GM21576 (cell line): ENCODE data around the gene UXT.
"Not testable (repeated sequence)": the region's sequence is repeated elsewhere in the genome, so short reads cannot be mapped to it uniquely, and the experiment has no call there.

Source experiments
- ATAC-seq: cut with Tn5 transposase; IDR thresholded peaks from one replicate; pipeline ENCODE4 v1.9.1; 2021; ENCODE audit warnings: mild to moderate bottlenecking, moderate library complexity; ENCODE audit not compliant: unreplicated experiment

Gene UXT

DNA sequence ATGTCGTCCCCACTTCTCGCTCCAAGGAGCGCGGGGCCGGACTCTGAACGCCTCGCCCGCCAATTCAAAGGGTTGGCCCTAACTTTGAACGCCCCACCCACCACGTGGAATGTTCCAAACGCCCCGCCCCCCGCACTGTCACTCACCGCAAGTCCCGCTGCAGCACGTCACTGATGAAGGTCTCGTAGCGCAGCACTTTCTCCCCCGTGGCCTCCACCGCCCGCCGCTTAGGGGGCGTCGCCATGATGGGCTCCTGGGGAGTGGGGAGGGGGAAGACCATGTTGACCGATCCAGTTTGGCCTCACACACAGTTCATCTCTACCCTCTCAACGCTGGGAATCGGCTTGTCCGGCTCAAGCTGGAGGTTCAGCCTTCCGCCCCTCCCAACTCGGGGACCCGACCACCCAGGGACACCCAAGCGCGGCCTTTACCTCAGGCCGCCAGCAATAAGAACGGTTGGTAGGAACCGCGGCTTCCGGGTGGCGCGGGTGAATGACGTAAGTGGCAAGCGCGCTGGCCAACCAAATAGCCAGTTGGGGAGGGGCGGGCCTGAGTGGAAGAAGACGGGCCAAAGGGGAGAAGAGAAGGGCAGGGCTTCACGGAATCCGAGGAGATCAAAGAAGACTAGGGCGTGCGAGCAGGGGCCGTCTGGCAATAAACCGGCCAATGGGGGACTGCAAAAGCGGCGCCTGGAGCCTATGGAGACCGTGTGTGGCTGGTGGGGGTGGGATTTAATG lies at the start of gene UXT:
UXT (minus strand) TSS at position 497 of the 737 bp plus-strand sequence; CDS start at position 244, 253 bp downstream.
- peak; percentile 76 for ATAC-seq

DNA sequence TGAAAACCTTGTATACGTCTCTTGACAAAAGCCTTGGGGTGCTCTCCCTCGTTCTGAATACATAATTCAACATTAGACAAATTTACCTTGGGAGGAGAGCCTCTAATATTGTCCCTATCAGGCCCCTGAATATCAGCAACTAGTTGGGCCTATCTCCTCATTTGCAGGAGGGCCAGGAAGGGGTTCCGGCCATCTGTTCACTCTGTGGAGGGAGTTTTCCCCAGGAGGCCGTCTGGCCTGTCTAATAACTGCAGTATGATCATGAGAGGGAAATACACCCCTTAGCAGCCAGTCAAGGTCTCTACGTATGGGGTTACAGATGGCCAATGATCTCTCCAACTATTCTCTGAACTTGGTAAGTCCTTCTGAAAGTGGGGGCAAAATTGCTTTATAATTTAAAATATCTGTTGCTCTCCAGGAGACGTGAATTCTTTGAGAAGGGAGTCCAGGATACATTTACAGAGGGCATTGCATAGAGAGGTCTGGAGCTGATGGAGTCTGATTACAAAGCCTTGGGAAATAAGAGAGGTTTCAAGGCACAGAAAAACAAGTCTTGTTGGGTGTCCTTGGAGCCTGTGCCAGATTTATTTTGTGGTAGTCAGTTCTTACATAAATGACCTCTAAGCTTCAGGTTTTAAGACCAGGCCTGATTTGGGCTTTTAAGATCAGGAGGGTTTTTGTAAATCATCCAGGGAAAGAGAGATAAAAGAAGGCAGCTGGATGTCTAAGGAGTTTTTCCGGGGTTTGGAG lies 48.2 kb upstream of the UXT start:
- ATAC-seq = no peak

DNA sequence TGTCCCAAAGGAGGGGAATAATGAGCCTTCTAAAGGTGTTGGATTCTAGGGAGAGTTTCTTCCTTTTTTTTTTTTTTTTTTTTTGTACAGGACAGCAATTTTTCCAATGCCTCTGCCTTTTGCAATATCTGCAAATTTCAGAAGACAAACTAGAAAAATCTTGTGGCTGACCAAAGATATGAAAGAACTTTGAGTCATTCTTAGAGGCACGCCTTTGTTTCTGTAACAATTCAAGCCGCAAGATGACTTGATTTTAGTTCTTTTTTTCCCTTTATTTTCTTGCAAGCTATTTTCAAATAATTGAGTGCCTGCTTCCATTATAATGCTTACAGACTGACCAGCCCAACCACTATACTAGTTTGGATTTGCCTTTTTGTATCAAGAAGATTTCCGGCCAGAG lies 47.6 kb upstream of the UXT start:
- no peak for ATAC-seq

GRCh38 chrX:47704736-47705135 lies 45.8 kb upstream of the UXT start:
- no peak for ATAC-seq

- ATAC-seq = no peak
These were observed 38.2 kb upstream of the UXT start for GRCh38 chrX:47697181-47697580.

DNA sequence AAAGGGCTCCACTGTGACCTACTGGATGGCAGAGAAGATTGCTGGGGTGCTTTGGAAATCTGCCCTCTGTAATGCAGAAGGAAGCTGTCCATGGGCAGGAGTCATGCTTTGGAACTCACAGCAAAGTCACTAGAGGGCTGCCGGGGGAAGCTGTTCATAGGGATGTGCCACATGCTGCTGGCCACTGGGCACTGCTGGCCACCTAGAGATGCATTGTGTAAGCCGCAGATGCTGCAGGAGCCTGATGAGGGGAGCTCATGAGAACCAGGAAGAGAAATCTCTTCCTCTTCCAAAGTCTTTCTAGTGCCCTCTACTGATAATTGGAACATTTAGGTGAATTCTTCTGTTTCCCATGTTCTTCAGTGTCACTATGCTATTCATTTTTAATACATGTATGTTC lies 31.2 kb upstream of the UXT start:
- ATAC-seq = no peak

DNA sequence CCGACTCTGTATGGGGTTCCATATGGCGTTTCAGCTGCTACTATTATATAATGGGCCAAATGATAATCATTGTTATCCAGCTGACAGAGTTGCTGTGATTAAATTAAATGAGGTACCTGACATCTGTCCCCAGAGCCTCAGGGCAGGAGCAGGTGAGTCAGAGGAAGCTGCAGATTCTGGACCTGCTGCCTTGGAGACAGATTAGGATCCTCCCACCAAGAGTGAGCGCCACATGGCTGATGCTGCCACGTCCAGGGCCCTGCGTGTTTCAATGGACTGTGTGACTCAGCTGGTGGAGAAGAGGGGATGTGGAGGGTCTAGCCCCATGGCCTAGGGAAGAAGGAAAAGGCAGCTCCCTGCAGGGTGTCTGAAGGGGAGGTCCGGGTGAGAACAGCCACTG lies 28.3 kb upstream of the UXT start:
- ATAC-seq = no peak

GRCh38 chrX:47683829-47684205 lies 24.8 kb upstream of the UXT start:
- no peak for ATAC-seq

DNA sequence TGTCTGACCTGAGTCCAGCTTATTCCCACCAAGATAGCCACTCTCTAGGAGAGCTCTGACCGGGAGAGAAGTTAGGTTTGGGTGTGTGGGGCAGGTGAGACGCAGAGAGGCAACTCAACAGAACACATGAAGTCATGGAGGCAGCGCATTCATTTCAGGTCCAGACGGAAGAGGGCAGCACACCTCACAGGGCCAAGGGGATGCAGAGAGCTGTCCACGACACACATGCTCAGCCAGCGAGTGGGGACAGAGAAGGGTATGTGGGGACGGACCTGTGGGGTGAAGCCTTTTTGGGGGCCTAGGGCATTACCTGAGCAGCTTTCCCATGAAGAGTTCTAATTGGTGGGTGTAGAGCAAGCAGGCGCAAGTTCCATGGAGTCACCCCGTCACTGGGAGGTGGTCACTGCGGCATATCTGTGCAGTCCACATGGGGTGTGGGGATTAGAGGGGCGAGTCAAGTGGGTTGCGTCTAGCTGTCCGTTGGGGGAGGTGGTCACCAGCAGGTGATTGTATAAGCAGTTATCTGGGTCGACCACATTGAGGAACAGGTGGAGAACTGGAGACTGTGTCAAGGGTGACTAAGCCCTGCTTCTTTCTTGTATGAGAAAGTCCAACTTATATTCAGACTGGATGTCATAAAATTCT lies 24.3 kb upstream of the UXT start:
- no peak for ATAC-seq

- ATAC-seq = not testable (repeated sequence)
These were observed 17.2 kb upstream of the UXT start for GRCh38 chrX:47675959-47676859.

- no peak for ATAC-seq
These were observed 15.8 kb upstream of the UXT start for GRCh38 chrX:47674776-47675175.

- ATAC-seq = not testable (repeated sequence)
These were observed 6.8 kb upstream of the UXT start for GRCh38 chrX:47665797-47666196.

- ATAC-seq = no peak
These were observed 5.8 kb upstream of the UXT start for GRCh38 chrX:47664737-47665136.

- no peak for ATAC-seq
These were observed 3.2 kb upstream of the UXT start for GRCh38 chrX:47662144-47662657.

DNA sequence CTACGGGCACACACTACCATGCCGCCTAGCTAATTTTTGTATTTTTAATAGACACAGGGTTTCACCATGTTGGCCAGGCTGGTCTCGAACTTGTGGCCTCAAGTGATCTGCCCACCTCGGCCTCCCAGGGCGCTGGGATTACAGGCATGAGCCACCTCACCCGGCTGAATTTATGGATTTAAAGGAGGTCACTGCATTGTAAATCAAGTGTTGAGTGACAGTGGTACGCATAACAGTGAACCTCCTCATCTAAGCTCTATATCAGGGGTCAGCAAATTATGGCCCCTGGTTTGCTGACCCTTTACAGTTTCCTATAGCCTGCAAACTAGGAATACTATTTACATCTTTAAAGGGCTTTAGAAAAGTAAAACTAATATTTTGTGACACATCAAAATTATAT lies 2.6 kb upstream of the UXT start:
- no peak for ATAC-seq

GRCh38 chrX:47659421-47659726 lies 394 bp upstream of the UXT start:
- ATAC-seq = no peak

DNA sequence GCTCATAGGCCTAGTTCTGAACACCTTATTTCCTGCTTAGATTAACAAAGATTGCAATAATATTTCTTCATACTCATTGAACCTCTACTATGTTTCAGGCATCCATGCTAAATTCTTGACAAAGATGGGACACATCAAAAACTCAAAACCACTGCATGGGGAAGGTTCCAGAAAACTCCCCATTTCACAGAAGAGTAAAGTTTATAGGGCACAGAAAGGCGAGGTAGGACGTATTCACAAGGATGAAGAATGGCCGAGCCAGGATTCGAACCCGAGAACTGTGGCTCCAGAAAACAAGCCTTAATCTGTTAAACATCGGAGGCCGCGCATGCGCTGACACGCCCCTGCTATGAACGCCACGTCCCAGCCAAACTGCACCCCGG lies 688 bp downstream of the UXT start:
- ATAC-seq = no peak

DNA sequence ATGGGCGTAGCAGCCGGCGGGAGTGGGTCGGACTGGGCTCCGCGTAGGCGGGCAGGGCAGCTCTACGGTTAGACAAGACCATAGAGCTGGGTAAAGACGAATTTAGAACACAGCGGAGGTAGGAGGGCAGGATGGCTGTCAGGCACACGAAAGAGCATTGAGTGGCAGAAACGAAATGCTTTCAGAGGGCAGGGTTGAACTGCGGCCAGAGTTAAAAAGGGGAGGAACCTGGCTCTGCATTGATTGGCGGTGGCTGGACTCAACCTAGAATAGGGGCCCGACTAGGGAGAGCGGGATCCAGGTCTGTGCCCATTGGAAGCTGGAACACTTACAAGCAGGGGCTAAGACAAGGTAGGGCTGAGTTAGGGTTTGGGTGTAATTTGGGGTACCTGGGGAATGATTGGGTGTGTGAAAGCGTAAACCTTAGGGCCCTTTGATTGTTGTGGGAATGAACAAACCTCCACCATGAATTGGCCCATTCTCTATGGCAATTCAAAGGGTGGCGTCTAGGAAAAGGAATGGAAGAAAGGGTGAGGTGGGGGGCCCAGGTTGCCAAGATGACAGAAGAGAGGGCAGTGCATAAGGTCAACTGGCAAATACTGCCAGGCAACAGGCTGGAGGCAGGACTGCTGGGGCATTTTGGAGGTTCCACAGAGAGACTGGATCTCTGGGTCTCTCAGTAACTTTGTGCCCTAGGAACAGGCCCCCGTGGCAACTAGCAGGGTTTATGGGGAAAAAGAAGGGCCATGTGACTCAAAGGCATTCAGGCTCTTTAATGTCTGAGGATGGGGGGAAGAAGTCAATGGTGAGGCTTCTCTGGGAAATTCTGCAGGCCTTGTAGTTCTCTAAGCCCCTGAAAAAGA lies 7.7 kb downstream of the UXT start:
- no peak for ATAC-seq

GRCh38 chrX:47650164-47651042 lies 8.6 kb downstream of the UXT start, which contains the start of gene ELK1:
ELK1 (minus strand) TSS chrX:47650563; CDS start chrX:47641441, 9,122 bp downstream.
- ATAC-seq = peak; percentile 81
